ENCODE measurements around the gene ZFP90.
"Not testable (repeated sequence)": the region's sequence is repeated elsewhere in the genome, so short reads cannot be mapped to it uniquely, and the experiment has no call there.

The ZFP90 gene

DNA sequence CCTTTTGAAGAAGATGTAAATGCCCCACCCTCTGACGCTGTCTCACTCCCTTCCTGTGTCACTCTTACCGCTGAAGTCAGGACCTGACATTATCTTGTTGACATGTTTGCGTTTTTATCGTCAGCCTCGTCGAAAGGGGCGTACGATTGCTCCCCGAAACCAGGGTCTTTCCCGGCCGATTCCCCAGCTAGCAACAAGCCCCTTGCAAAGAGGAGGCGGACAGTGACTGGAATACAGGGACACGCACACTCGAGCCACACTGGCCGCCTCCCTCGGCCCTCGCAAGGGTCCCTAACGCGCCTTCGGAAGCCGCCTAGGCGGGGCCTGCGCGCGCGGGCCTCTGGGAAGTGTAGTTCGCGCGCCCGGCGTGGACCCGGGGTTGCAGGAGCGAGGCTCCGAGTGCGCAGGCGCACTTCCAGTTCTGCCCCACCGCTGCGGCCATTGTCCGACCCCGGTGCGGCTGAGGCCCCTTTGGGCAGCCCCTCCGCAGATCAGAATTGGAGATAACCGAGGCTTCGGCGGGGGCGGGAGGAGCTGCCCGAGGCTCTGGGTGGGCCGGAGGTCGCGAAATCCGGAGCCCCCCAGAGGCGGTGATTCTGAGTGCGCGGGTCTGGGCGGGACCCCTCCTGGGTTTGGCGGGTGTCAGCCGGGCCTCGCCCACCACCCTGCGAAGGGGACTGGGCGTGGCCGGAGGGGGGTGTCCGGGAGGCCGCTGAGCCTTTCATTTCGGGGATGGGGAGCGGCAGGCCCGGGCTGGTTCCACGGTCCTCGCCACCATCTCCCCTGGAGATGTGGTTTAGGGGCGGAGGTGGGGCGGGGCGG, at the start of gene ZFP90:
Gene ZFP90 (plus strand): TSS at position 412 of the 822 bp plus-strand sequence. CDS start 502 bp downstream, outside the sequence.
- DNase-seq (ENCODE audit: low spot score), result peak; percentile 82

DNA sequence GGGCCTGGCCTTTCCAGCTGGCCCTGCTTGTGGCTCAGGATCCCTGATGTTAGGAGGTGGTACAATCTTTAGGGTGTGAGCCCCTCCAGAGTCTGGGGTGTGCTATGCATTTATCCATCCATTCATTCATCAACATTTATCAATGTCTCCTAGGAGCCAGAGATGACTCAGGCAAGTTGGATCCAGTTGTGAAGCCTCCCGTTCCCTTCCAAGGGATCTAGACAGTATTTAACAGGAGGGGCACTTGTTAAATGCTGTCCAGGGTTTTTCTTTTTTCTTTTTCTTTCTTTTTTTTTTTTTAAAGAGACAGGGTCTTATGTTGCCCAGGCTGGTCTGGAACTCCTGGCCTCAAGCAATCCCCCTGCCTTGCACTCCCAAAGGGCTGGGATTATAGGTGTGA, 48.7 kb upstream of the ZFP90 start:
- DNase-seq (ENCODE audit: low spot score), result no peak

DNA sequence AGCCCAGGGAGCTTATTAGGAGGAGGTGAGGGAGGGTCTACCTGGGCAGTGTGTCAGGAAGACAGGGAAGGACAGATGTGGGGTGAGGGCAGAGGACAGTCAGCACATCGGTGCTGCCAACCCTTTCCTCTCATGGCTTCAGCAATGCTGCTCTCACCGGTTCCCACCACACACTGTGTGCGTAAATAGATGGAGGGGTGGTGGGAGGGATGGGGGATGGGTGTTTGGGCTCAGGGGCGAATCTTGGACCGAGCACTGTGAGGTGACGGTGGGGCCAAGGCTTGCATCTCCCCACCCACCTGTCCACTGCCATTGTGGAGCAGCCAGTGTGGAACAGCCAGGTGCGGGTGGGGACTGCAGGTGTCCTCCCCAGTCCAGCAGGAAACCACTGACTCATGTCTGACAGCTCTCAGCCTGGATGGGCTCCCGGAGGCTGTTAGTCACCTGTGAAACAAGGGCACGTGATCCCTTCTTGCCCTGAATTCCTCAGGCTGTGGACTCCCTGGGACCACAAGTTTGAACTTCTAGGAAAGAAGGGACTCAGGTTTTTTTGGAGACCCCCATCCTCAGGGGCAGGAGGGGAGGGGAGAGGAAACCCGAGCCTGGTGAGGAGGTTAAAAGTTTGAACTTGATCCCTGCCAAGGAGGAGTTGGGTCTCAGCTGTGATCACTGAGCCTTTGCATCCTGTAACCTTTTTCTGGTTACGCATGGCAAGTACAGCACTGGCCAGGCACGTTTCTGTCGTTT, 48.1 kb upstream of the ZFP90 start:
- no peak for DNase-seq (ENCODE audit: low spot score)

DNA sequence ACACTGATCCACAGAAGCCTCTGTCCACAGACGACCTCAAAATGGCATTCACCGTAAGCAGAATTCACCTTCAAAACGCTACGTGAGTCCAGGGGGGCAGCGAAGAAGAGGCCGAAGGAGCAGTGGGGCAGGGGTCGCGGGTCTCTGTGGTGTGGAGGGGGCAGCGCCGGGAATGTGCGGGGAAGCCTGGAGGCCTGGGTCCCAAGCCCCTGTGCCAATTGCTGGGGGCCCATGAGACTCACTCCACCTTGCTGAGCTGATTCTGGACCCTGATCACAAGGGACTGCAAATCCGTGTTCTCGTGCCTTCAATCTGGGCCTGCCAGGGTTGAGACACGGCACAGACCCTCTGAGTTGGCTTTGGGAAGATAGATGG, 47.5 kb upstream of the ZFP90 start:
- DNase-seq (ENCODE audit: low spot score), result no peak

DNA sequence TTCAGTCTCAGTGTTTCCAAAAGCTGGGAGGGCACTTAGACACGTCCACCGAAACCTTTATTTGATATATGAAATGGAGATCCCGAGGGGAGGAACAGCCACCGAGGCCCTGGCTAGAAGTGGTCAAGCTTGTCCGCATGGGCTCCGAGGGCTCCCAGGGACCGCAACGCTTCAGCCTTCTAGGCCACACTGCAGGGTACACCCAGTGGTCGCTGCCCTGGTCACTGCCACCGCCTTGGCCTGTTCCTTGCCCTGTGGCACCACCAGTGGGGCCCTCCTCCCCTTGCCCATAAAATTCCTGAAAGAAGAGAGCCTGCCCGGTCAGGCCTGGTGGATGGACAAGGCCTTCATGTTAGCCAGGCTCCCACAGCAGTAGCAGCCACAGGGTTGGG, 46.9 kb upstream of the ZFP90 start:
- no peak for DNase-seq (ENCODE audit: low spot score)

DNA sequence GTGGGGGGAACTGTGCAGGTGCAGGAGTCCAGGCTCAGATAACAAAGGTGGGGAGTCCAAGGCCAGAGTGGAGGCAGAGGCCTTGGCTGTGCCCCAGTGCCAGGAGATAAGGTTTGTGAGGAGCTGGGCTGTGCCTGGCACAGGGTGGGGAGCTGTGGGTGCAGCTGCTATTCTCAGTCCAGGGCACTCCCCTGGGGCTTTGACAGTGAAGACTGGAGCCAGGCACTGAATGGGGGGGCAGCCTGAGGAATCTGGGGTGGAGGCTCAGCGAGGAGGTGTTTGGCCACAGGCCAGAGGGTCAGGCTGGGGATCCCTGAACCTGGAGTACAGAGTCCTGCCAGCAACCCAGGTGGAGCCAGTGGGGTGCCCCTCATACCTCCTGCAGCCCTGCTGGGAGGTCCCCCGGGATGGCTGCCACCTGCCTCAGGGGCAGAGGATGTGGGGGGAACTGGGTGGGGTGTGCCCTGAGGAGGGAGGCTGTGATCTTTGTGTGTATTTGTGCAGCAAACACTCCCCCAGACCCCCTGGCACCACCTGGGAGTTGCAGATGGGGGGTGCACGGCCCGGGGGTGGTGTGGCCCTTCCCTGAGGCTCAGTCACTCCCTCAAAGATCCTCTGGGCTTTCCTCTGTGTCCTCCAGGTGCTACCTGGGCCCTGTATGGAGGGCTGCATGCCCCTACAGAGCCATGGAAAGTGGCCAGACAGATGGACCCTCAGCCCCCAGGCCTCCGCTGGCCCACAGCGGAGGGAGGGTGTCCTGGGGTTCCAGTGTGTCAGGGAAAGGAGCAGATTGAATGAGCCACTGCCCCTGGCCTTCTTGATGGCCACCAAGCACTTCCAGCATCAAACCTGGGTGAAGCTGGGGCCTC, 46.3 kb upstream of the ZFP90 start:
- no peak for DNase-seq (ENCODE audit: low spot score)

DNA sequence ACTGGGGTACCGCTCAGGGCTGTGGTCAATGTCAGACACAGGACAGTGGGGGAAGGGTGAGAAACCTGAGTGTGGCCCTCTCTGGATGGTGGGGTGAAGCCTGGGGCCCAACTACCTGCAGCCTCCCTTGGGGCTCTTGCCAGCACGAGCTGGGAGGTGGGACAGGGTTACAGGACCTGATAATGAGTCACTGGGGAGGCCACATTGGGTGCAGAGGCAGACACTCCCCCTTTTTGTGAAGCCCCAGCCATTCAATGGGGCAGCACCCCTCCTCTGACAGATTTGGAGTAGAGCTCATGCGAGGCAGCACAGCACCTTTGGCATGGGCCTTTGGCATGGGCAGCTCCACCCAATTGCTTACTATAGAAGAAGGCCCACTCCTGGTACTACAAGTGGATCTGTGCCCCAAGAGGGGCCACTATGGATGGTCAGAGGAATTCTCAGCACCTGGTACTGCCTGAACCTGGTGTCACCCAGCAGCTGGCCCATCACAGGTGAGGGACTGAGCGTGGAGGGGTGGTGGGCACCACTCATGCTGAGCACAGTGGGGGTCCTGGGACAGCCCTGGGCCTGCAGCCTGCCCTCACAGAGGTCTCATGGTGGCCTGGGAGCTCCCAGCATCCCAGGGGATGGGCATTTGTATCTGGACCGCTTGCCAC, 45.5 kb upstream of the ZFP90 start:
- no peak for DNase-seq (ENCODE audit: low spot score)

DNA sequence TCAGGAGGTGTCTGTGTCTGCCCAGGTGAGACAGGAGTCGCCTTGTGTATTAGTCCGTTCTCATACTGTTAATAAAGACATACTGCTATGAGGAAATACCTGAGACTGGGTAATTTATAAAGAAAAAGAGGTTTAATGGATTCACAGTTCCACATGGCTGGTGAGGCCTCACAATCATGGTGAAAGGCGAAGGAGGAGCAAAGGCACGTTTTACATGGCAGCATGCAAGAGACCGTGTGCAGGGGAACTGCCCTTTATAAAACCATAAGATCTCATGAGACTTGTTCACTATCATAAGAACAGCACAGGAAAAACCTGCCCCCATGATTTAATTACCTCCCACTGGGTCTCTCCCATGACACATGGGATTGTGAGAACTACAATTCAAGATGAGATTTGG, 44.8 kb upstream of the ZFP90 start:
- DNase-seq (ENCODE audit: low spot score), result not testable (repeated sequence)

DNA sequence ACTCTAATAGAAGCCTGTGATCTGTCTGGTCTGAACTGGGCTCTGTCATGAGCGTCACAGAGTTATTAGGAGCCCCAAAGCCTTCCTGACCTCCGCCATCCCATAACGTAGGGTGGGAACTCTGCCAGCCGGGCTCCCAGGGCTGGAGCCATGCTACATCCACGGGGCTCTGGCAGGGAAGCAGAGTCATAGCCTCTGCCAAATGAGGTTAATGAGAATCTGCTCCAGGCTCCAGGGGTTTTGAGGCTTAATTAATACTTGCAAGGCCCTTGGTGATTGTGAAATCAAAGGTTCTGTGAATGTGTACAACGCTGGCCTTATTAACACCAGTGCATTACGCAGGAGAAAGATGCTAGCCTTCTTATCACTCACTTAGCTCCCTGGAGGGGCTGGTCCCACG, 42.4 kb upstream of the ZFP90 start:
- no peak for DNase-seq (ENCODE audit: low spot score)

DNA sequence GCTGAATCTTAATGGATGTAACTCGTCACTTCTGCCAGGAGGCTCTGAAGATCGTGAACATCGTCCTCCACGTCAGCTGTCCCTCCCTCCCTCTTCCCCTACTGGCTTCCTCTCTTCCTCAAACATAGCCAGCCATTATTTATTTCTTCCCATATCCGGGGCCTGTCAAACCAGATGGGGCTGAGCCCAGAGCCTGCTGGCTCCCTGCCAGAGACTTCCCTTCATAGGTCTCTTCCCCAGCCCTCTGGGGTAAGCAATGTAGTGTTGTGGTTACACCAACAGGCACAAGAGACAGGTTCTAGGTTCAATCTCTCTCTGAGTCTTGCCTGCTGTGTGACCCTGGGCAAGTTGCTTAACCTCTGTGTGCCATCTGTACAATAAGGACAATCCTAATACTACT, 40.1 kb upstream of the ZFP90 start:
- no peak for DNase-seq (ENCODE audit: low spot score)

DNA sequence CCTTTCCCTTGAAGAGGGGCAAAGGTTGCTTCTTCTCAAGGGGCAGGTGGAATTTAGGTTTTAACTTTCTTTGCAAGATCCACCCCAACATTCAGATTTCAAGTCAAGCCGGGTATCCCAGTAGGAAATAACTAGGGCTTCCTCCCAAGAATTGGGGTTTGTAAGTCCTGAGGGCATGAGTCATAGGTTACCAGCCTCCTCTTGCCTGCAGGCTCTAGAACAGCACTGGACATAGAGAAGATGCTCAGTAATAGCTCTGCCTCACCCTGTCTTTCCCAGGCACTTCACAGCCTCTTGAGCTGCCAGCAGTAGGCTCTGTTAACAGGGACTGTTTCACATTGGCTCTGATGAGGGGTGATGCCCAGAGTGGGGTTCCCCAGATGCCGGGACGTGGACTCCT, 35.8 kb upstream of the ZFP90 start:
- DNase-seq (ENCODE audit: low spot score), result no peak

DNA sequence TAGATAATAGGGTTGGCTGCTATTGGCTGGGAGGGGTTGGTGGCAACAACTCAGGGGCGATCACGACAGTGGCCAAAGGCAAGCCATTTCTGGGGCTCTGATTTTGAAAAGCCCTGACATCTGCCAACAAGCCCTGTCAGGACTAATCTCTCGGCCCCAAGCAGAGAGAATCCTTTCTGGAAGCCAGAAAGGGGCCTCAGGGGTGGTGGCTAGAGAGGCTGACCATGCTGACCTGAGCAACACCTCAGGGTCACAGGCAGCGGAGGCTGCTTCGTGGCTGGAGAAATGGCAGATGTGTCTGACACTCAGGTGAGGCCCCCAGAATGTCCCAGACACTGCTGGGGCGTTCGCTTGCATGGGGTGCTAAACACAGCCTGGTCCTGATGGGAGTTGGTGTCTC, 35.0 kb upstream of the ZFP90 start:
- DNase-seq (ENCODE audit: low spot score), result no peak

DNA sequence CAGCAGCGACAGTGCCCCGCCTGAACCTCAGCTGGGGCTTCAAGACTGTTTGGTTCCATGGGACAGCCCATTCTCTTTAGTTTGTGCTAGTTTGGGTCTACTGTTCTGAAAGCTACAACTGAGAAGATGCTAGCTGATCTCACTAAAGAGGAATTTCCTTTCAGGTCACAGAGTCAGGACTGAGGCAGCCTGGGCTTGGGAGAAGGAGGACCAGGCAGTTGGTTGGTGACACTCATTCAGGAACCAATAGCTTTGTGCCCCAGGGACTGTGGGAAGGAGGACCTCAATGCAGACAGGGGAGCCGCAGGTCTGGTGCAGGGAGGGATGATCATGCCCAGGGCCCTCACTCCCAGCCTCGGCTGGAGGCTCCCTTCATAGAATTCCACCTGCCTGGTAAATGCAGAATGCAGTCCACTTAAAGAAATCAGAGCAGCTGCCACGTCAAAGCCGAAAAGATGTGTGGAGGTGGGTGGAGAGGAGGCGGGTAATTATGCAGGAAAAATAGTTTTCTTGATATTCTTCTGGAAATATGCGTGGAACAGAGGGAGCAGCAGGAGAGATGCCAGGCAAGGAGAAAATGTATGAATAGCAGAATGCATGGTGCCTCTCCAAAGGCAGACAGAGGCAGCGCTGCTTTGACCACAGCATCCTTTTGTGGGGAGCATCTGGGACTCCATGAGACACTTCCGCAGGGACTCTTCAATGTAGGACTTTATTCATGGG, 32.6 kb upstream of the ZFP90 start:
- no peak for DNase-seq (ENCODE audit: low spot score)

DNA sequence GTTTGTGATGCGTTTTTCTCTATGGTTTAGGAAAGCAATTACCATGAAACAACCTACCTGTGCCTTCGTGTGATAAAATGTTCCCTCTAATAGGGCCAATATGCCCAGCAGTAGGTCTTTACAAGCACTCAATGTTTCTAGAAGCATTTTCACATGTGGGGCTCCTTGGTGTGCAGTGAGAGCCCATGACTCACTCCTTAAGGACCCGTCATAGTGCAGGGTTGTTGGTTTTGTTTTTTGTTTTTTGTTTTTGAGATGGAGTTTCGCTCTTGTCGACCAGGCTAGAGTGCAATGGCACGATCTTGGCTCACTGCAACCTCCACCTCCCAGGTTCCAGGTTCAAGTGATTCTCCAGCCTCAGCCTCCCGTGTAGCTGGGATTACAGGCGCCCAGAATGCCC, 31.1 kb upstream of the ZFP90 start:
- no peak for DNase-seq (ENCODE audit: low spot score)

DNA sequence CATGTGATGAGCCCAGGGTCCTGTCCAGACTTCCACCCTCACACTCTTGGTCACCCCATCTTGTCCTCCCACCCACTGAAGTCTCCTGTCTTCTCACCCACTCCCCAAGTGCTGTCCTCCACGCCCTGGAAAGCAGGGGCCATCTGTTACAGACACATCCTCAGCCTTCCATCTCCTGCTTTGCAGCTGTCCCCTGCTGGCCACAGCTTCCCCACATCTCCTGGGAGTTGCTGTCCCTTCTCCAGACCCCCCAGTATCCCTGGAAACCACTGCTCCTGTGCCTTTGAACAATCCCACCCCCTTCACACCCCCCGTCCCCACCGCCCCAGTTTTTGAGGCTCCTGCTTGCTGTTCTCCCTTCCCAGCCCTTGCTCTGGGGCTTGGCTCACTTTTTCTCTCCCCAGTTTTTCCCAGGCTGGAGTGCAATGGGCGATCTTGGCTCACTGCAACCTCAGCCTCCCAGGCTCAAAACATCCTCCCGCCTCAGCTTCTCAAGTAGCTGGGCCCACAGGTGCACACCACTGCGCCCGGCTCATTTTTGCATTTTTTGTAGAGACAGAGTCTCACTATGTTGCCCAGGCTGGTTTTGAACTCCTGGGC, 30.4 kb upstream of the ZFP90 start:
- no peak for DNase-seq (ENCODE audit: low spot score)

DNA sequence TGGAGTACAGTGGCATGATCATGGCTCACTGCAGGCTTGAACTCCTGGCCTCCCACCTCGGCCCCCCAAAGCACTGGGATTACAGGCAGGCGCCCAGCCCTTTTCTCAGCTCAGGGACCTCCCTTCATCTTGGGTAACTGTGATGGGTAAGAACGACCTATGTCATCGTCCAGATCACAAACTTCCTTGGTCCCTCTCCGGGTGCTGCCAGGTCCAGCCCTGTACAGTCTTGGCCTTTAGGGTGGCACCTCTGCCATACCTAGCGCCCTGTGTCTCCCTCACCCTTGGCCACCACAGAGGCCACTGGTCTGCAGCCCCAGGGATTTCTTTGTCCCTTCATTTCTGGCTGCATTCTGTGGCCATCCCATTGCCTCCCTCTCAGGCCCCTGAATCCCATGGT, 29.7 kb upstream of the ZFP90 start:
- no peak for DNase-seq (ENCODE audit: low spot score)

DNA sequence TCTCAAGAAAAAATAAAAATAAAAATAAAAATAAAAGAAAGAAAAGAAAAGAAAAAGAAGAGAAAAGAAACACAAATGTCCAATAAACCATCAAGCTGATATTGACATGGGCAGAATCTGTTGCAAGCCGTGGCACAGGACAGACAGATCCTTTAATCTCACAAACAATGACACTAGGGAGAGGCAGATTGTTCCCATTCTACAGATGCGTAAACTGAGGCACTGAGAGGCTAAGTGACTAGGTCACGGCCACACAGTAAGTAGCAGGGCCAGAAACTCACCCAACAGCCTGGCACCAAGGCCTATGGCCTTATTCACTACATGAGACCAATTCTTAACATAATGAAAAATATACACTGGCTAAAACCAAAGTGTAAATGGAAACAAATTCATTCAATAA, 28.3 kb upstream of the ZFP90 start:
- DNase-seq (ENCODE audit: low spot score), result no peak

DNA sequence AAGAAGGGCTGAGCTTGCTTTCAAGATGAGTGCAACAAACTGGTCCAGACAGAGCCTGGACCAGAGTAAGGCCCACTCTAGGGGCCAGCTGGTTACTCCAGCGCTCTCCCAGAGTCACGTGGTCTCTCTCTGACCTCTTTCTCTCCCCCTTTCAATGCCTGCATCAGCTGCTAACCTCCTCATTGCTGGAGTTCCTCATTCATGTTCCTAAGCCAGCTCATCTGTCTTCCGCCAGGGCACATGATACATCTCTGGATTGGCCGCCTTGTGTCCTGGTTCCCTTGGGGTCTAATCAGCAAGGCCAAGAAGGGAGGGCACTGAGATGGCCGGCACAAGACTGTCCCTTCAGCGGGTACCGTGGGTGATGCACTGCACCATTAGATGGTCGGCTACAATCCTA, 26.9 kb upstream of the ZFP90 start:
- DNase-seq (ENCODE audit: low spot score), result no peak

DNA sequence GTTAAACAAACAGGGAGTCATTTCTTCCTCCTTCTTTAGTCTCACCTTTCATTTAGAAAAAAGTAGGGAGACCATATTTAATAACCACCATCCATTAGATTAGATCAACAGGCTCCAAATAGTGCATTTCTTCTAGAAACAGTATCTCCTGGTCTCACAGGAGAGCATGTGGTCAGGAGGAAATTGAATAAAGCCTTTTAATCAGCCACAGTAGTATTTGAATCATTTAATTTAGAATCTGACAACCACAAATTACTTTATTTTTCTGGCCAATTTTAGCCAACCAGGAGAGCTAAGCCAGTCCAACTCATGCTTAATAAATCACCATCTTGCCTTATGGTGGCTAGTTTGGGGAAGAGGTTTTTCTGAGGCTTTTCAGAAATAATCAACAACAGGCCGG, 26.3 kb upstream of the ZFP90 start:
- no peak for DNase-seq (ENCODE audit: low spot score)

DNA sequence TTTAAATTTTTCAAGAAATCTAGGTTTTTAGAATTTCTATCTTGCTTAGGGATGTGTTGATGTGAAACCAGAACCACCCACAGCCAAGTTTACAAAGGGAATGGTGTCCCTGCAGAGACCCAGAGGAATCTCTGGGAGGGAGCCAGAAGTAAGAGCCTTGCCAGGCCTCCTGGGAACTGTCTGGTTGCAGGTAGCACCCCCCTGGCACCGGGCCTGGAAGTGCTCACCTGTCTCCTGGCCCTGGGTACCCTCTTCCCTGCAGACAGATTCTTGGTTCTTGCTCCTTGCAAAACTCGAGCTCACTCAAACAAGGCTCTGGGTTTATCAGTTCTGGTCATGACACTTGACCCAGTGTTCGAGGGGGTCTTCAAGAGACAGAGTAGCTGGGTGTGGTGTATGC, 24.6 kb upstream of the ZFP90 start:
- no peak for DNase-seq (ENCODE audit: low spot score)

DNA sequence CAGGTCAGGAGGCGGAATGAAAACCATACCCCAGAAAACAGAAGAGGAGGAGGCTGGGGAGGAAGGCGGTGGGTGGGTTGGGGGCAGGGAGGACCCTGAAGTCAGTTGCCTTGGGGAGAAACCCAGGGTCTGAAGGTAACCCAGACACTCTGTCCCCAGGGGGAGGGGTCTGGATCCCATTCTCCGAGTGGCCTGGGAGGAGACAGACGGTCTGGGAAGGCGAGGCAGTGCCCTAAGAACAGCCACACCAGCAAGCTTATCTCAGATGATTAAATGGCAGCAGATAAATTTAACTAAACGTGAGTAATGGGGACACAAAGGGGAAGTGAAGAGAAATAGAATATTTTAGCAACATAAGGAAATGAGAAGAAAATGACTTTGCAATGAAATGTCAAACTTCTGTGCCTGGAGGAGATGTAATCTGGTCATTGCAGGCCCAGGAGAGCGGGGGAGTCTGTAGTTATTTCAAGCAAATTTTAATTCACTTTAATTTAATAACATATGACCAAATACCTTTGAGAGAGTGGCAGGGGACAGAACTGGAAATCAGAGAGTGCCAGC, 21.4 kb upstream of the ZFP90 start:
- DNase-seq (ENCODE audit: low spot score), result no peak

Data from CD4-positive, alpha-beta T cell treated with Interleukin-6 at 100 ng/mL for 8 hours (primary cell).